IMR-90 (cell line): ENCODE measurements around the gene COL19A1. TPM values are rescaled to one million over a fixed set of nuclear protein-coding genes. Genes with fewer than 3 reads are reported as not detected.

ENCODE experiments used
- ATAC-seq: fragments of 200-7000 bp; cut with Tn5 transposase; 2 replicates; pipeline ENCODE4 v1.9.1; 2020; ENCODE audit warnings: low read depth, mild to moderate bottlenecking, moderate library complexity
- BruUV-seq: library from RNA; stranded (reverse); fragments of 400-500 nt; replicated peaks from 2 replicates; lab custom pipeline; 2021; lab: Mats Ljungman, UMichigan
- CTCF ChIA-PET: fragments of 300-600 bp; formaldehyde crosslinking; extraction: SDS; loops from one replicate; lab custom pipeline; 2021; ENCODE audit warnings: antibody characterized with exemption; lab: Yijun Ruan, JAX
- POLR2A ChIA-PET: fragments of 300-600 bp; sonication (Branson Sonifier 250); formaldehyde crosslinking; loops from one replicate; lab custom pipeline; 2022; ENCODE audit warnings: antibody characterized with exemption; ENCODE audit not compliant: unreplicated experiment; lab: Charles Lee
- DNase-seq: peaks from one replicate; pipeline ENCODE4 v3.0.0; 2013
- H2AFZ ChIP-seq: replicated peaks from 2 replicates; pipeline ENCODE3; 2013; ENCODE audit warnings: low read length, mild to moderate bottlenecking; ENCODE audit not compliant: poor library complexity
- H2AK5ac ChIP-seq: 2 replicates; pipeline ENCODE4 v1.6.1; 2013; ENCODE audit warnings: low read depth, low read length, inconsistent platforms
- H2AK9ac ChIP-seq: replicated peaks from 2 replicates; pipeline ENCODE3; 2013; ENCODE audit warnings: mild to moderate bottlenecking, low read depth, low read length, moderate library complexity; ENCODE audit not compliant: poor library complexity
- H2BK120ac ChIP-seq: 2 replicates; pipeline ENCODE4 v1.6.1; 2013; ENCODE audit warnings: low read depth, low read length, inconsistent platforms
- H2BK15ac ChIP-seq: 3 replicates; pipeline ENCODE4 v1.6.1; 2013; ENCODE audit warnings: low read depth, low read length, inconsistent platforms
- H2BK20ac ChIP-seq: 2 replicates; pipeline ENCODE4 v1.6.1; 2013; ENCODE audit warnings: low read depth, mild to moderate bottlenecking, inconsistent platforms, low read length, moderate library complexity
- H2BK5ac ChIP-seq: 2 replicates; pipeline ENCODE4 v1.6.1; 2013; ENCODE audit warnings: mild to moderate bottlenecking, low read depth, low read length, inconsistent platforms; ENCODE audit not compliant: poor library complexity, severe bottlenecking
- H3K14ac ChIP-seq: replicated peaks from 2 replicates; pipeline ENCODE4 v1.6.1; 2013; ENCODE audit warnings: low read depth, low read length, inconsistent platforms
- H3K18ac ChIP-seq: 2 replicates; pipeline ENCODE4 v1.6.1; 2013; ENCODE audit warnings: low read depth, low read length, control low read depth
- H3K23ac ChIP-seq: 2 replicates; pipeline ENCODE4 v1.6.1; 2013; ENCODE audit warnings: low read depth, low read length, inconsistent platforms
- H3K27ac ChIP-seq: 2 replicates; pipeline ENCODE4 v1.5.1; 2013; ENCODE audit warnings: mild to moderate bottlenecking, control low read depth, low read length; ENCODE audit not compliant: insufficient read depth
- H3K27me3 ChIP-seq: 2 replicates; pipeline ENCODE4 v1.6.1; 2013; ENCODE audit warnings: low read length; ENCODE audit not compliant: control insufficient read depth, insufficient read depth
- H3K36me3 ChIP-seq: 2 replicates; pipeline ENCODE4 v1.6.1; 2013; ENCODE audit warnings: low read length, mixed read lengths; ENCODE audit not compliant: control insufficient read depth, insufficient read depth
- H3K4ac ChIP-seq: 2 replicates; pipeline ENCODE4 v1.6.1; 2013; ENCODE audit warnings: low read depth, low read length, inconsistent platforms
- H3K4me1 ChIP-seq: 2 replicates; pipeline ENCODE4 v1.6.1; 2013; ENCODE audit warnings: low read length, mixed read lengths; ENCODE audit not compliant: control insufficient read depth, insufficient read depth
- H3K4me2 ChIP-seq: 2 replicates; pipeline ENCODE4 v1.6.1; 2013; ENCODE audit warnings: low read depth, mild to moderate bottlenecking, control low read depth, low read length, moderate library complexity
- H3K4me3 ChIP-seq: 2 replicates; pipeline ENCODE4 v1.5.1; 2013; ENCODE audit warnings: low read depth, mild to moderate bottlenecking, control low read depth, low read length, moderate library complexity; ENCODE audit not compliant: insufficient read depth
- H3K56ac ChIP-seq: 2 replicates; pipeline ENCODE4 v1.6.1; 2013; ENCODE audit warnings: low read length, inconsistent platforms; ENCODE audit not compliant: insufficient read depth; ENCODE audit errors: extremely low read depth
- H3K79me1 ChIP-seq, 2 experiments: 2 replicates each; pipeline ENCODE4 v1.6.1; 2013; ENCODE audit warnings: low read length in 2 of 2, inconsistent platforms in 1 of 2, low read depth in 1 of 2
- H3K9ac ChIP-seq: 2 replicates; pipeline ENCODE4 v1.6.1; 2013; ENCODE audit warnings: low read depth, low read length, control low read depth
- H3K9me1 ChIP-seq: 2 replicates; pipeline ENCODE4 v1.6.1; 2013; ENCODE audit warnings: low read length, inconsistent platforms; ENCODE audit not compliant: insufficient read depth
- H3K9me3 ChIP-seq: 2 replicates; pipeline ENCODE4 v1.6.1; 2013; ENCODE audit warnings: low read length; ENCODE audit not compliant: control insufficient read depth, insufficient read depth
- H4K20me1 ChIP-seq: 2 replicates; pipeline ENCODE4 v1.6.1; 2013; ENCODE audit warnings: low read length, inconsistent platforms; ENCODE audit not compliant: insufficient read depth
- H4K5ac ChIP-seq: 2 replicates; pipeline ENCODE4 v1.6.1; 2013; ENCODE audit warnings: mild to moderate bottlenecking, low read depth, low read length, control low read depth
- H4K8ac ChIP-seq, 2 experiments: 2 replicates each; pipeline ENCODE4 v1.6.1; 2013; ENCODE audit warnings: low read depth in 2 of 2, low read length in 2 of 2, control low read depth in 1 of 2, inconsistent platforms in 1 of 2
- H4K91ac ChIP-seq: 2 replicates; pipeline ENCODE4 v1.6.1; 2013; ENCODE audit warnings: low read depth, low read length, inconsistent platforms; ENCODE audit not compliant: insufficient read depth
- MAFK ChIP-seq: IDR thresholded peaks from 2 replicates; pipeline ENCODE4 v1.6.1; 2012; ENCODE audit warnings: low read depth, low read length, improper control_type of control experiment
- MAZ ChIP-seq: IDR thresholded peaks from 2 replicates; pipeline ENCODE4 v1.6.1; 2012; ENCODE audit warnings: low read depth, mild to moderate bottlenecking, low read length, improper control_type of control experiment, moderate library complexity, borderline replicate concordance
- NFE2L2 ChIP-seq: fragments of 150-350 bp; IDR thresholded peaks from 2 replicates; pipeline ENCODE4 v1.6.1; 2016; ENCODE audit warnings: low read depth, mild to moderate bottlenecking, low read length
- RAD21 ChIP-seq: IDR thresholded peaks from 2 replicates; pipeline ENCODE4 v1.6.1; 2012; ENCODE audit warnings: low read length, improper control_type of control experiment
- WGBS, 2 experiments: methylation state at CpG; one replicate each; pipeline versions ENCODE4 v1.1.5 to v1.1.7; 2013; ENCODE audit warnings: missing lambda C conversion rate in 2 of 2; ENCODE audit not compliant: insufficient read length in 1 of 2; ENCODE audit errors: extremely low coverage in 2 of 2; 5-methylcytosine and 5-hydroxymethylcytosine counted together
- dilution Hi-C: fragments of 300-500 bp; cut with HindIII; formaldehyde crosslinking; loops from one replicate; pipeline ENCODE4 v1.14.3; 2018; ENCODE audit warnings: low sequenced_read_pairs; ENCODE audit not compliant: unreplicated experiment
- in situ Hi-C: fragments of 300-500 bp; cut with MboI; formaldehyde crosslinking; loops from 3 replicates; pipeline ENCODE4 v1.14.3; 2019; ENCODE audit warnings: low sequenced_read_pairs, inconsistent platforms, mixed read lengths
- intact Hi-C: fragments of 100-400 bp; cut with micrococcal nuclease; formaldehyde crosslinking; loops from 2 replicates; pipeline ENCODE4 v1.10.0; 2022
- polyA plus RNA-seq, 3 experiments: library from polyadenylated mRNA; depleted of rRNA; stranded (reverse); fragments of >200 nt; gene quantifications; 2 replicates each; pipeline ENCODE4 v1.2.3, GENCODE V29; 2012; ENCODE audit warnings: low replicate concordance in 1 of 3
- total RNA-seq: library from RNA; depleted of rRNA; stranded (reverse); fragments of >200 nt; gene quantifications from 2 replicates; pipeline ENCODE4 v1.2.3, GENCODE V29; 2012
- TF ChIP-seq, protein P1 (sequence below): conservative IDR thresholded peaks from 2 replicates; pipeline ENCODE4 v1.5.1; 2012; ENCODE audit warnings: mild to moderate bottlenecking, low read depth, low read length, improper control_type of control experiment

Gene COL19A1
- total and polyA plus RNA-seq, 2 of the 4 experiments (the other 2 are of a cell fraction) = under 0.01 TPM; not detected in 1

DNA sequence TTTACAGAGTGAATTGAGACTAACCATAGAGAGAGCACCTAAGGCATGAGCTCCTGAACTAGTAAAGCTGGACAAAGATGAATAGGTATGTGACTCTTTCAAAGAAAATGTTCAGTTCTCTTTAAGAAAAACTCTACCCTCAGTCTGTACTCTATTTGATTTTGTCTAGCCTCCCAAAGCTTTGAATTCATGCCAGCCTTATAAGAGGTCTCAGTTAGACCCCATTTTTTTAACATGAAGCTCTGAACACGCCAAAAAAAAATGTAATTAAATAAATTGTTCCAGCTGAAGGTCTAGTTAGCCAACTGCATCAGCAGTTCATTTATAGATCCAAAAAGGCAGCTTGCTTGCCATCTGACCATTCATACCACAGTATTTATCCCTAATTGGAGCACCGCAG, 365.0 kb downstream of the COL19A1 start:
- no peaks in the 10 kb centered on the region for H3K36me3 ChIP-seq
- H2AFZ ChIP-seq = no peak overlapping the region
- ATAC-seq = no peak
- no peak overlapping the region for H2AK9ac ChIP-seq
- no peak overlapping the region for H4K5ac ChIP-seq
- no peak overlapping the region for H2BK5ac ChIP-seq
- H3K4me1 ChIP-seq = no peaks in the 10 kb centered on the region; the same call in 1 of the 2 replicates
- no peak overlapping the region for H3K4me3 ChIP-seq
- no peak overlapping the region for H3K18ac ChIP-seq
- no peak for TF ChIP-seq MAZ
- no peak for TF ChIP-seq NFE2L2
- no peak for TF ChIP-seq RAD21
- no peak for TF ChIP-seq MAFK
- TF ChIP-seq, protein P1, sequence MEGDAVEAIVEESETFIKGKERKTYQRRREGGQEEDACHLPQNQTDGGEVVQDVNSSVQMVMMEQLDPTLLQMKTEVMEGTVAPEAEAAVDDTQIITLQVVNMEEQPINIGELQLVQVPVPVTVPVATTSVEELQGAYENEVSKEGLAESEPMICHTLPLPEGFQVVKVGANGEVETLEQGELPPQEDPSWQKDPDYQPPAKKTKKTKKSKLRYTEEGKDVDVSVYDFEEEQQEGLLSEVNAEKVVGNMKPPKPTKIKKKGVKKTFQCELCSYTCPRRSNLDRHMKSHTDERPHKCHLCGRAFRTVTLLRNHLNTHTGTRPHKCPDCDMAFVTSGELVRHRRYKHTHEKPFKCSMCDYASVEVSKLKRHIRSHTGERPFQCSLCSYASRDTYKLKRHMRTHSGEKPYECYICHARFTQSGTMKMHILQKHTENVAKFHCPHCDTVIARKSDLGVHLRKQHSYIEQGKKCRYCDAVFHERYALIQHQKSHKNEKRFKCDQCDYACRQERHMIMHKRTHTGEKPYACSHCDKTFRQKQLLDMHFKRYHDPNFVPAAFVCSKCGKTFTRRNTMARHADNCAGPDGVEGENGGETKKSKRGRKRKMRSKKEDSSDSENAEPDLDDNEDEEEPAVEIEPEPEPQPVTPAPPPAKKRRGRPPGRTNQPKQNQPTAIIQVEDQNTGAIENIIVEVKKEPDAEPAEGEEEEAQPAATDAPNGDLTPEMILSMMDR = no peak
- H3K4ac ChIP-seq = no peak overlapping the region
- no peak overlapping the region for H2BK20ac ChIP-seq
- H3K27me3 ChIP-seq = no peaks in the 10 kb centered on the region
- no peak overlapping the region for H2BK15ac ChIP-seq
- dilution Hi-C loops = no loop called here
- in situ Hi-C loops = no loop called here
- no peak overlapping the region for H2BK120ac ChIP-seq
- H3K23ac ChIP-seq = no peak overlapping the region
- BruUV-seq = no TSS peak
- no peak overlapping the region for H3K14ac ChIP-seq
- no peaks in the 10 kb centered on the region for H3K9me3 ChIP-seq
- H4K8ac ChIP-seq = no peak overlapping the region
- no peaks in the 10 kb centered on the region for H3K79me1 ChIP-seq
- no peaks in the 10 kb centered on the region for H3K9me1 ChIP-seq
- intact Hi-C loops = no loop called here
- no peak overlapping the region for H3K4me2 ChIP-seq
- H3K27ac ChIP-seq = no peak overlapping the region
- ChIA-PET CTCF (interaction anchor here (1.5 kb wide), 1 partner anchor 10 kb away, joined by 8 read pairs; no protein-coding TSS in a partner anchor), POLR2A (no interaction called here)
- H3K56ac ChIP-seq = no peak overlapping the region
- H2AK5ac ChIP-seq = no peak overlapping the region
- no peaks in the 10 kb centered on the region for H4K20me1 ChIP-seq
- WGBS, 2 experiments = 10% methylated on average over 2 of the region's 2 CpGs; no CpG with 5 or more reads in 1 of the 2 experiments
- no peak for DNase-seq
- no peak overlapping the region for H4K91ac ChIP-seq
- H3K9ac ChIP-seq = no peak overlapping the region
